B cell (primary cell): ENCODE data around the gene TBC1D20. TPM values are rescaled to one million over a fixed set of nuclear protein-coding genes. Genes with fewer than 3 reads are reported as not detected.
"Not testable (repeated sequence)": the region's sequence is repeated elsewhere in the genome, so short reads cannot be mapped to it uniquely, and the experiment has no call there.

Experiments used
- ATAC-seq: fragments of 200-7000 bp; cut with Tn5 transposase; one replicate; pipeline ENCODE4 v1.10.0; 2021; ENCODE audit warnings: low read depth, mild to moderate bottlenecking, moderate number of reproducible peaks, moderate library complexity
- CTCF ChIA-PET: fragments of 350-600 bp; sonication (Branson Sonifier 250); formaldehyde crosslinking; loops from one replicate; lab custom pipeline; 2021; ENCODE audit warnings: antibody characterized with exemption, inconsistent platforms; lab: Charles Lee
- POLR2A ChIA-PET: fragments of 350-600 bp; sonication (Branson Sonifier 250); formaldehyde crosslinking; loops from one replicate; lab custom pipeline; 2021; ENCODE audit warnings: antibody characterized with exemption; lab: Charles Lee
- DNase-seq: peaks from one replicate; pipeline ENCODE4 v3.0.0; 2013
- H2AFZ ChIP-seq: 2 replicates; pipeline ENCODE4 v1.6.1; 2012; ENCODE audit warnings: mild to moderate bottlenecking, low read depth, low read length; ENCODE audit not compliant: insufficient read depth, poor library complexity, severe bottlenecking
- H3K27ac ChIP-seq, 2 donors: 1 replicate in 1 of 2; 2 replicates in 1 of 2; pipeline ENCODE4 v1.5.1; 2012 to 2013; ENCODE audit warnings: low read length in 2 of 2, mild to moderate bottlenecking in 2 of 2, moderate library complexity in 1 of 2
- H3K27me3 ChIP-seq, 4 experiments: fragments of 200-600 bp in 1 of 4; sonication (generic) in 1 of 4; replicated peaks in 1 of 4; 1 replicate in 2 of 4; 2 replicates in 2 of 4; pipeline versions ENCODE4 v1.6.1 to v1.7.0; 2013 to 2016; ENCODE audit warnings: low read length in 3 of 4, mild to moderate bottlenecking in 2 of 4, mixed read lengths in 1 of 4, moderate library complexity in 1 of 4; ENCODE audit not compliant: insufficient read depth in 4 of 4, control insufficient read depth in 3 of 4; ENCODE audit errors: control extremely low read depth in 1 of 4
- H3K36me3 ChIP-seq, 2 experiments: replicated peaks in 1 of 2; 1 replicate in 1 of 2; 2 replicates in 1 of 2; pipeline versions ENCODE4 v1.6.1 to v1.7.1; 2013; ENCODE audit warnings: low read length in 1 of 2; ENCODE audit not compliant: insufficient read depth in 2 of 2, control insufficient read depth in 1 of 2; ENCODE audit errors: control extremely low read depth in 1 of 2, extremely low read depth in 1 of 2
- H3K4me1 ChIP-seq, 2 donors: fragments of 200-600 bp in 1 of 2; sonication (generic) in 1 of 2; 1 replicate in 1 of 2; 2 replicates in 1 of 2; pipeline versions ENCODE4 v1.5.1 to v1.6.1; 2013 to 2017; ENCODE audit warnings: low read length in 2 of 2; ENCODE audit not compliant: control insufficient read depth in 2 of 2, insufficient read depth in 2 of 2
- H3K4me2 ChIP-seq: replicated peaks from 2 replicates; pipeline ENCODE3; 2012; ENCODE audit warnings: mild to moderate bottlenecking, low read depth, low read length; ENCODE audit not compliant: poor library complexity, severe bottlenecking
- H3K4me3 ChIP-seq, 5 experiments: fragments of 200-600 bp in 1 of 5; sonication (generic) in 1 of 5; 1 replicate in 3 of 5; 2 replicates in 2 of 5; pipeline versions ENCODE4 v1.5.1 to v1.7.0; 2011 to 2016; ENCODE audit warnings: low read length in 4 of 5, mild to moderate bottlenecking in 4 of 5, low read depth in 2 of 5, control low read depth in 1 of 5, moderate library complexity in 1 of 5; ENCODE audit not compliant: insufficient read depth in 1 of 5; ENCODE audit errors: control extremely low read depth in 1 of 5, extremely low read depth in 1 of 5
- H3K79me2 ChIP-seq: fragments of 200-600 bp; sonication (generic); one replicate; pipeline ENCODE4 v1.6.0; 2016; ENCODE audit warnings: low read length; ENCODE audit not compliant: control insufficient read depth, insufficient read depth
- H3K9ac ChIP-seq: fragments of 200-600 bp; sonication (generic); 2 replicates; pipeline ENCODE4 v1.6.1; 2017; ENCODE audit warnings: mild to moderate bottlenecking, low read length, moderate library complexity
- H3K9me3 ChIP-seq, 3 donors: one replicate each; pipeline versions ENCODE4 v1.6.1 to v1.7.1; 2013; ENCODE audit warnings: low read length in 2 of 3; ENCODE audit not compliant: control insufficient read depth in 2 of 3, insufficient read depth in 1 of 3; ENCODE audit errors: control extremely low read depth in 1 of 3
- H4K20me1 ChIP-seq: 2 replicates; pipeline ENCODE4 v1.6.0; 2012; ENCODE audit warnings: mild to moderate bottlenecking, low read length; ENCODE audit not compliant: insufficient read depth, control insufficient read depth, poor library complexity, severe bottlenecking
- H3K27ac Mint-ChIP-seq: one replicate; pipeline ENCODE4 v1.8.0; 2021; ENCODE audit warnings: mixed read lengths
- H3K27me3 Mint-ChIP-seq: one replicate; pipeline ENCODE4 v1.8.0; 2021; ENCODE audit warnings: mixed read lengths
- H3K4me1 Mint-ChIP-seq: one replicate; pipeline ENCODE4 v1.8.0; 2021; ENCODE audit warnings: mixed read lengths
- H3K4me3 Mint-ChIP-seq: one replicate; pipeline ENCODE4 v1.8.0; 2021; ENCODE audit warnings: mixed read lengths
- H3K9me3 Mint-ChIP-seq: one replicate; pipeline ENCODE4 v1.8.0; 2022; ENCODE audit warnings: mixed read lengths; ENCODE audit not compliant: insufficient read depth
- CTCF ChIP-seq: fragments of 200-600 bp; IDR thresholded peaks from one replicate; pipeline ENCODE4 v1.8.0; 2022; ENCODE audit warnings: antibody characterized with exemption, mild to moderate bottlenecking
- EZH2 ChIP-seq: IDR thresholded peaks from 2 replicates; pipeline ENCODE4 v1.6.1; 2012; ENCODE audit warnings: borderline replicate concordance, low read depth, mild to moderate bottlenecking, moderate library complexity, low read length; ENCODE audit not compliant: insufficient read depth, poor library complexity, severe bottlenecking
- WGBS: methylation state at CpG from one replicate; pipeline ENCODE4 v1.1.5; 2013; ENCODE audit warnings: missing lambda C conversion rate; ENCODE audit not compliant: insufficient coverage; 5-methylcytosine and 5-hydroxymethylcytosine counted together
- intact Hi-C: fragments of 100-400 bp; cut with micrococcal nuclease; formaldehyde crosslinking; loops from one replicate; pipeline ENCODE4 v1.10.0; 2022
- polyA plus RNA-seq: library from polyadenylated mRNA; depleted of rRNA; stranded (reverse); fragments of >200 nt; gene quantifications from 2 replicates; pipeline ENCODE4 v1.2.3, GENCODE V29; 2012
- total RNA-seq, 2 donors: library from RNA; stranded (reverse); fragments of 120-200 nt in 1 of 2; gene quantifications; 1 replicate in 1 of 2; 2 replicates in 1 of 2; pipeline versions ENCODE4 v1.2.3 to v1.2.4, GENCODE V29; 2013 to 2022

TBC1D20 gene
- total and polyA plus RNA-seq, 2 donors (not counting 1 experiment from before 2014, with no cell fraction given), result 31.7 to 40.0 TPM

GRCh38 chr20:458776-459175 lies 3.6 kb downstream of the TBC1D20 start:
- ChIA-PET POLR2A (no interaction called here), CTCF (interaction anchor here (0.9 kb wide), 1 partner anchor 17 kb away, joined by 3 read pairs; no protein-coding TSS in a partner anchor)
- H3K4me2 ChIP-seq, result no peak overlapping the region
- ATAC-seq (no peak), DNase-seq (no peak)
- TF ChIP-seq CTCF (no peak), EZH2 (no peak)
- no peak overlapping the region for H3K4me3 Mint-ChIP-seq
- H3K27me3 Mint-ChIP-seq, result no peaks in the 10 kb centered on the region
- no peak overlapping the region for H3K27ac Mint-ChIP-seq
- no peaks in the 10 kb centered on the region for H3K9me3 ChIP-seq
- peaks cover 76% of the 10 kb centered on the region for H3K79me2 ChIP-seq
- peaks cover 40% of the 10 kb centered on the region for H3K4me1 Mint-ChIP-seq
- H3K4me1 ChIP-seq, result peaks cover 14 to 17% of the 10 kb centered on the region in 2 donors
- no peak overlapping the region for H2AFZ ChIP-seq
- H3K9ac ChIP-seq, result no peak overlapping the region
- 60% methylated on average over 4 of the region's 6 CpGs for WGBS
- H4K20me1 ChIP-seq, result peaks cover 44% of the 10 kb centered on the region
- no peak overlapping the region for H3K27ac ChIP-seq
- H3K36me3 ChIP-seq, result no peaks in the 10 kb centered on the region
- no peak overlapping the region for H3K4me3 ChIP-seq
- no peaks in the 10 kb centered on the region for H3K9me3 Mint-ChIP-seq
- no peaks in the 10 kb centered on the region for H3K27me3 ChIP-seq
- intact Hi-C loops, result no loop called here

GRCh38 chr20:454951-455350 lies 7.4 kb downstream of the TBC1D20 start:
- WGBS, result 97% methylated on average over 3 of the region's 3 CpGs
- Mint-ChIP-seq H3K4me3 (no peak overlapping the region), H3K27ac (no peak overlapping the region), H3K27me3 (no peaks in the 10 kb centered on the region), H3K4me1 (peaks cover 17% of the 10 kb centered on the region), H3K9me3 (no peaks in the 10 kb centered on the region)
- H3K79me2 ChIP-seq, result peaks cover 95% of the 10 kb centered on the region
- no peak overlapping the region for H3K9ac ChIP-seq
- no peaks in the 10 kb centered on the region for H3K4me1 ChIP-seq
- TF ChIP-seq CTCF (no peak), EZH2 (no peak)
- H3K9me3 ChIP-seq, result no peaks in the 10 kb centered on the region
- no peak for ATAC-seq
- CTCF ChIA-PET, result no interaction called here
- H4K20me1 ChIP-seq, result peaks cover 52% of the 10 kb centered on the region
- POLR2A ChIA-PET, result no interaction called here
- H3K27me3 ChIP-seq, result no peaks in the 10 kb centered on the region
- H3K4me3 ChIP-seq, result no peak overlapping the region
- intact Hi-C loops, result no loop called here
- no peak for DNase-seq
- no peak overlapping the region for H3K27ac ChIP-seq
- H3K36me3 ChIP-seq, result peaks cover 0 to 1% of the 10 kb centered on the region in 2 experiments
- H2AFZ ChIP-seq, result no peak overlapping the region
- H3K4me2 ChIP-seq, result no peak overlapping the region

DNA sequence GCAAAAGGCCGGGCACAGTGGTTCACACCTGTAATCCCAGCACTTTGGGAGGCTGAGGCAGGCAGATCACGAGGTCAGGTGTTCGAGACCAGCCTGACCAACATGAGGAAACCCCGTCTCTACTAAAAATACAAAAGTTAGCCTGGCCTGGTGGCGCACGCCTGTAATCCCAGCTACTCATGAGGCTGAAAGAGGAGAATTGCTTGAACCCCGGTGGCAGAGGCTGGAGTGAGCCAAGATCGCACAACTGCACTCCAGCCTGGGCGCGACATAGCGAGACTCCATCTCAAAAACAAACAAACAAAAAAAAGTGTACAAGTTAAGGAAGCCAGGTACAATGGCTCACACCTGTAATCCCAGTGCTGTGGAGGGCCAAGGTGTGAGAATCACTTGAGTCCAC lies 10.3 kb downstream of the TBC1D20 start:
- Histone ChIP-seq H4K20me1 (peaks cover 35% of the 10 kb centered on the region), H3K79me2 (peaks cover 89% of the 10 kb centered on the region)
- H3K9ac ChIP-seq, H3K4me1 ChIP-seq, CTCF ChIA-PET, H3K27ac Mint-ChIP-seq, H3K27me3 ChIP-seq, H3K27ac ChIP-seq, H3K9me3 ChIP-seq, intact Hi-C loops, ATAC-seq, H3K27me3 Mint-ChIP-seq, H3K9me3 Mint-ChIP-seq, H2AFZ ChIP-seq, H3K36me3 ChIP-seq, H3K4me3 Mint-ChIP-seq, H3K4me1 Mint-ChIP-seq, DNase-seq, H3K4me2 ChIP-seq, H3K4me3 ChIP-seq, POLR2A ChIA-PET: not testable (repeated sequence)
- 100% methylated on average over 10 of the region's 11 CpGs for WGBS
